Islet precursor cell (in vitro differentiated cells): ENCODE results near the gene GPR39.
"Not testable (repeated sequence)": the region's sequence is repeated elsewhere in the genome, so short reads cannot be mapped to it uniquely, and the experiment has no call there.

Source experiments
- DNase-seq: peaks from one replicate; pipeline ENCODE4 v3.0.0-alpha.2; 2018

The GPR39 gene

GRCh38 chr2:132416723-132417395 lies at the start of gene GPR39:
Gene GPR39, plus strand, starts transcription at chr2:132416805.
- DNase-seq = no peak

- no peak for DNase-seq
Observed at GRCh38 chr2:132368191-132368590, 48.4 kb upstream of the GPR39 start.

- no peak for DNase-seq
Observed at GRCh38 chr2:132372276-132372675, 44.3 kb upstream of the GPR39 start.

- DNase-seq = no peak
Observed at GRCh38 chr2:132373391-132374135, 43.0 kb upstream of the GPR39 start.

GRCh38 chr2:132374151-132374550 lies 42.5 kb upstream of the GPR39 start:
- no peak for DNase-seq

GRCh38 chr2:132374551-132374950 lies 42.1 kb upstream of the GPR39 start:
- DNase-seq = no peak

- DNase-seq = no peak
Observed at GRCh38 chr2:132374961-132375360, 41.6 kb upstream of the GPR39 start.

GRCh38 chr2:132381376-132381775 lies 35.2 kb upstream of the GPR39 start:
- DNase-seq = no peak

- no peak for DNase-seq
Observed at GRCh38 chr2:132383956-132384355, 32.6 kb upstream of the GPR39 start.

GRCh38 chr2:132384491-132385151 lies 32.0 kb upstream of the GPR39 start:
- no peak for DNase-seq

GRCh38 chr2:132387126-132387525 lies 29.5 kb upstream of the GPR39 start:
- no peak for DNase-seq

- no peak for DNase-seq
Observed at GRCh38 chr2:132390076-132390475, 26.5 kb upstream of the GPR39 start.

GRCh38 chr2:132391378-132391777 lies 25.2 kb upstream of the GPR39 start:
- no peak for DNase-seq

- peak; percentile 84 for DNase-seq
Observed at GRCh38 chr2:132392221-132392620, 24.4 kb upstream of the GPR39 start.

GRCh38 chr2:132392879-132393278 lies 23.7 kb upstream of the GPR39 start:
- DNase-seq = no peak

GRCh38 chr2:132397042-132397441 lies 19.6 kb upstream of the GPR39 start:
- not testable (repeated sequence) for DNase-seq

GRCh38 chr2:132400169-132400900 lies 16.3 kb upstream of the GPR39 start:
- DNase-seq = no peak

- DNase-seq = no peak
Observed at GRCh38 chr2:132400901-132401240, 15.7 kb upstream of the GPR39 start.

- DNase-seq = no peak
Observed at GRCh38 chr2:132401326-132401725, 15.3 kb upstream of the GPR39 start.

GRCh38 chr2:132403146-132403545 lies 13.5 kb upstream of the GPR39 start:
- no peak for DNase-seq

GRCh38 chr2:132404056-132404455 lies 12.5 kb upstream of the GPR39 start:
- no peak for DNase-seq

- no peak for DNase-seq
Observed at GRCh38 chr2:132407784-132408183, 8.8 kb upstream of the GPR39 start.

GRCh38 chr2:132412021-132412420 lies 4.6 kb upstream of the GPR39 start:
- DNase-seq = no peak
